Tracheal epithelial cell (primary cell): ENCODE results near the gene MALSU1. TPM values are rescaled to one million over a fixed set of nuclear protein-coding genes. Genes with fewer than 3 reads are reported as not detected.

Experiments used
- total RNA-seq: library from RNA; depleted of rRNA; stranded (reverse); fragments of >200 nt; gene quantifications from 2 replicates; pipeline ENCODE4 v1.2.1, GENCODE V29; 2014

MALSU1 gene
- 59.8 and 62.7 TPM in 2 replicates for total RNA-seq

DNA sequence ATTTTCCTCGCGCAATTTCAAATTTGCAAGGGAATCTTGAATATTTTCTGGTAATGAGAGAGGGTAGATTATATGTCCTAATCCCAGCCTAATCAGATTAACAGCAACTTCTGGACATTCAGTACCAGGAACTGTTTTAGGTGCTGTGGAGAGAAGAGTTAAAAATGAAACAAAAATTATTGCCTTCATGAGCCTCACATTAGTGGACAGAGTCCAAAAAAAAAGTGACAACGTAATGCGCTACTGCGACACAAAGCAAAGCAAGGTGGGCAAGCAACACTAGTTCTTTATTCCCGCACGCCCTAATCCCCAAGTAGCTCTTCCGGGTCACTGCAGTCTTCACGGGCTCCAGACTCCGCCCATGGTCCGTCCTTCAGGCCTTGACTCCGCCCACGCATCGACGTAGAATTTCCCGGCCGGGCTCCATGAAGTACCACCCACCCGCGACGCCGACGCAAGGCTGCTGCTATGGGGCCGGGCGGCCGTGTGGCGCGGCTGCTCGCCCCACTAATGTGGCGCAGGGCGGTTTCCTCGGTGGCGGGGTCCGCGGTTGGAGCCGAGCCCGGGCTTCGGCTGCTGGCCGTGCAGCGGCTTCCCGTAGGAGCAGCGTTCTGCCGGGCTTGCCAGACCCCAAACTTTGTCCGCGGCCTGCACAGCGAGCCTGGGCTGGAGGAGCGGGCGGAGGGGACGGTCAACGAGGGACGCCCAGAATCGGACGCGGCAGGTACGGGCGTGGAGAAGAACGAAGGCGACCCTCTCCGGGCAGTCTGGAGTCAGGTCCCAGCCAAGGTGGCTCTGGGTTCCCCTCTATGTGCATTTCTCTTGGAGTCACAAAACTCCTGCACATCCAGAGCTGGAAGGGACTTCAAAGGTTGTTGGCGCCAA is at the start of gene MALSU1:
TSS of gene MALSU1 (plus strand) at position 455 of the 885 bp plus-strand sequence. CDS start at position 469, 14 bp downstream.

Other genes starting within 250 kb of the MALSU1 start
- 25.8 and 33.7 TPM in 2 replicates for gene KLHL7, start 193.6 kb upstream of the MALSU1 start, total RNA-seq
- gene NUP42, start 117.3 kb upstream of the MALSU1 start, total RNA-seq: 29.4 and 31.8 TPM in 2 replicates
- gene GPNMB, start 52.6 kb upstream of the MALSU1 start, total RNA-seq: 19.6 and 142 TPM in 2 replicates
- 7.5 and 26.0 TPM in 2 replicates for gene IGF2BP3, start 171.2 kb downstream of the MALSU1 start, total RNA-seq
- gene TRA2A, start 232.6 kb downstream of the MALSU1 start, total RNA-seq: 8.3 and 12.0 TPM in 2 replicates